Kidney (tissue), 14 donors: ENCODE data around the gene VWA5A. TPM values are rescaled to one million over a fixed set of nuclear protein-coding genes. Genes with fewer than 3 reads are reported as not detected.
"Not testable (repeated sequence)": the region's sequence is repeated elsewhere in the genome, so short reads cannot be mapped to it uniquely, and the experiment has no call there.

Experiments used
- DNase-seq, 5 donors: peaks; one replicate each; pipeline ENCODE4 v3.0.0-alpha.2; 2013 to 2020
- FAIRE-seq: peaks from 2 replicates; lab custom pipeline; 2012; peaks lifted over from hg19 to GRCh38; lab: Jason Lieb, UNC
- H3K27ac ChIP-seq, 2 donors: one replicate each; pipeline ENCODE4 v1.7.0; 2013; ENCODE audit warnings: low read depth in 2 of 2, low read length in 2 of 2, inconsistent platforms in 1 of 2
- H3K27me3 ChIP-seq: one replicate; pipeline ENCODE4 v1.7.1; 2013; ENCODE audit warnings: low read length, inconsistent platforms; ENCODE audit not compliant: control insufficient read depth, insufficient read depth
- H3K36me3 ChIP-seq, 3 donors: one replicate each; pipeline versions ENCODE4 v1.7.0 to v1.7.1; 2013; ENCODE audit warnings: low read length in 3 of 3, control low read depth in 1 of 3, inconsistent platforms in 1 of 3; ENCODE audit not compliant: insufficient read depth in 3 of 3, control insufficient read depth in 2 of 3
- H3K4me1 ChIP-seq, 3 donors: one replicate each; pipeline versions ENCODE4 v1.7.0 to v1.7.1; 2013; ENCODE audit warnings: low read length in 3 of 3, inconsistent platforms in 1 of 3, low read depth in 1 of 3; ENCODE audit not compliant: control insufficient read depth in 2 of 3, insufficient read depth in 2 of 3
- H3K4me3 ChIP-seq, 3 donors: one replicate each; pipeline versions ENCODE4 v1.7.0 to v1.8.1; 2013; ENCODE audit warnings: low read length in 3 of 3, control low read depth in 1 of 3, inconsistent platforms in 1 of 3
- H3K9ac ChIP-seq, 3 donors: one replicate each; pipeline versions ENCODE4 v1.7.0 to v1.7.1; 2013; ENCODE audit warnings: low read length in 3 of 3, control low read depth in 1 of 3, inconsistent platforms in 1 of 3
- H3K9me3 ChIP-seq, 3 donors: one replicate each; pipeline versions ENCODE4 v1.7.0 to v1.7.1; 2013; ENCODE audit warnings: low read length in 3 of 3, control low read depth in 1 of 3, inconsistent platforms in 1 of 3; ENCODE audit not compliant: control insufficient read depth in 2 of 3, insufficient read depth in 1 of 3
- CTCF ChIP-seq: IDR thresholded peaks from 3 replicates; pipeline ENCODE4 v1.5.1; 2012; ENCODE audit warnings: mild to moderate bottlenecking, moderate library complexity, borderline replicate concordance; ENCODE audit not compliant: insufficient read depth; ENCODE audit errors: extremely low read depth
- intact Hi-C: fragments of 100-400 bp; cut with DNase I; formaldehyde crosslinking; loops from one replicate; pipeline ENCODE4 v1.11.1; 2022
- polyA plus RNA-seq: library from polyadenylated mRNA; stranded (reverse); fragments of 350-450 nt; fragmentation: Illumina TruSeq; extraction: RNeasy Lipid Tissue Mini Kit (QIAGEN cat#74804); gene quantifications from one replicate; pipeline ENCODE4 v1.2.3, GENCODE V29; 2014; ENCODE audit warnings: low read depth, low replicate concordance; ENCODE audit not compliant: insufficient read depth
- total RNA-seq: library from RNA; stranded (reverse); fragmentation: NEBNext Ultra II Directional; extraction: Animal tissue kit (Norgen Biotek cat#: 25700); gene quantifications from one replicate; pipeline ENCODE4 v1.2.1, GENCODE V29; 2021
- donor health status: control.
- donor health status: control.
- donor health status: control.
- donor health status: control.
- donor health status: control.
- donor health status: DM: yes; HTN: yes; CAD: no.
- donor health status: Normal renal cell carcinoma (clear cell type).

Gene VWA5A
- total and polyA plus RNA-seq, 2 donors from 2014 or later: 25.0 to 57.2 TPM

- TF ChIP-seq CTCF: no peak
- H3K27ac ChIP-seq: no peak overlapping the region
- no peaks in the 10 kb centered on the region for H3K27me3 ChIP-seq
- no peaks in the 10 kb centered on the region for H3K36me3 ChIP-seq
- no peaks in the 10 kb centered on the region for H3K9me3 ChIP-seq
- DNase-seq: no peak
- intact Hi-C loops: no loop called here
- no peaks in the 10 kb centered on the region for H3K4me1 ChIP-seq
- H3K4me3 ChIP-seq: no peak overlapping the region
- no peak overlapping the region for H3K9ac ChIP-seq
- FAIRE-seq: no peak
These were observed 53.5 kb downstream of the VWA5A start for GRCh38 chr11:124168796-124169195.

DNA sequence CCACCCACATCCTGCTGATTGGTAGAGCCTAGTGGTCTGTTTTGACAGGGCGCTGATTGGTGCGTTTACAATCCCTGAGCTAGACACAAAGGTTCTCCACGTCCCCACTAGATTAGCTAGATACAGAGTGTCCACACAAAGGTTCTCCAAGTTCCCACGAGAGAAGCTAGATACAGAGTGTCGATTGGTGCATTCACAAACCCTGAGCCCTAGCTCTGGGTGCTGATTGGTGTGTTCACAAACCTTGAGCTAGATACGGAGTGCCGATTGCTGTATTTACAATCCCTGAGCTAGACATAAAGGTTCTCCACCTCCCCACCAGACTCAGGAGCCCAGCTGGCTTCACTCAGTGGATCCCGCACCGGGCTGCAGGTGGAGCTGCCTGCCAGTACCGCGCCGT, 55.1 kb downstream of the VWA5A start:
- H3K9me3 ChIP-seq, FAIRE-seq, H3K27me3 ChIP-seq, H3K4me3 ChIP-seq, H3K4me1 ChIP-seq, H3K9ac ChIP-seq, intact Hi-C loops, H3K27ac ChIP-seq, DNase-seq, H3K36me3 ChIP-seq: not testable (repeated sequence)

DNA sequence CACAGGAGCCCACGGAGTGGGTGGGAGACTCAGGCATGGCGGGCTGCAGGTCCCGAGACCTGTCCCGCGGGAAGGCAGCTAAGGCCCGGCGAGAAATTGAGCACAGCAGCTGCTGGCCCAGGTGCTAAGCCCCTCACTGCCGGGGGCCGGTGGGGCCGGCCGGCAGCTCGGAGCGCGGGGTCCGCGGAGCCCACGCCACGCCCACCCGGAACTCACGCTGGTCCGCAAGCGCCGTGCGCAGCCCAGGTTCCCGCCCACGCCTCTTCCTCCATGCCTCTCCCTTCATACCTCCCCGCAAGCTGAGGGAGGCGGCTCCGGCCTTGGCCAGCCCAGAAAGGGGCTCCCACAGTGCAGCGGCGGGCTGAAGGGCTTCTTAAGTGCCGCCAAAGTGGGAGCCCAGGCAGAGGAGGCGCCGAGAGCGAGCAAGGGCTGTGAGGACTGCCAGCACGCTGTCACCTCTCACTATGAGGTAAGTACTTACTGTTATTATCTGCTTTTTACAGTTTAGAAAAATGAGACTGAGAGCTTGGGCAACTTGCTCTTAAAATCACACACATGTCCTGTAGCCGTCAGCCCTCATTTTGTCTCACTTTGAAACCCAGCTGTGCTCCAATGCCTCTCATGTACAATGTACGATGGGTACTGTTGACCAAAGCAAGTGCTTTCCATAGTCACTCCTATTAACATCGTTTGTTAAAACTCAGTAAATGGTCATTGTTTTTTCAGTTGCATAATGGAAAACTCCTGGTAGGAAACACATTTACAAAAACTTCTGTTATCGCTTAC, 55.7 kb downstream of the VWA5A start:
- no peak for TF ChIP-seq CTCF
- FAIRE-seq (no peak), DNase-seq (peak in 1 of 5 donors; percentile 62)
- intact Hi-C loops: no loop called here
- Histone ChIP-seq H3K27me3 (no peaks in the 10 kb centered on the region), H3K4me1 (no peaks in the 10 kb centered on the region), H3K36me3 (no peaks in the 10 kb centered on the region), H3K4me3 (no peak overlapping the region), H3K9me3 (no peaks in the 10 kb centered on the region), H3K27ac (no peak overlapping the region), H3K9ac (no peak overlapping the region)

GRCh38 chr11:124172101-124172500, 56.9 kb downstream of the VWA5A start:
- Histone ChIP-seq H3K9ac (no peak overlapping the region), H3K9me3 (no peaks in the 10 kb centered on the region), H3K4me3 (no peak overlapping the region), H3K36me3 (no peaks in the 10 kb centered on the region), H3K27me3 (no peaks in the 10 kb centered on the region), H3K27ac (no peak overlapping the region), H3K4me1 (no peaks in the 10 kb centered on the region)
- TF ChIP-seq CTCF: no peak
- intact Hi-C loops: no loop called here
- DNase-seq (no peak), FAIRE-seq (no peak)
